Stimulated activated CD4-positive, alpha-beta T cell treated with anti-CD3 and anti-CD28 coated beads, Interleukin-4, amount 100 ng/mL, for 1 hour (primary cell): ENCODE data around the gene NKX2-4.
"Not testable (repeated sequence)": the region's sequence is repeated elsewhere in the genome, so short reads cannot be mapped to it uniquely, and the experiment has no call there.

Experiments used
- DNase-seq: peaks from one replicate; pipeline ENCODE4 v3.0.0-alpha.2; 2020

NKX2-4 gene

GRCh38 chr20:21397341-21398108 lies at the start of gene NKX2-4:
Gene NKX2-4, minus strand, starts transcription at chr20:21397526. Its CDS starts 127 bp downstream, at chr20:21397399.
- DNase-seq, result no peak

- DNase-seq, result no peak
Observed at GRCh38 chr20:21437816-21438215, 40.5 kb upstream of the NKX2-4 start.

- DNase-seq, result no peak
Observed at GRCh38 chr20:21437248-21437647, 39.9 kb upstream of the NKX2-4 start.

- DNase-seq, result no peak
Observed at GRCh38 chr20:21436205-21436604, 38.9 kb upstream of the NKX2-4 start.

GRCh38 chr20:21435576-21435975 lies 38.2 kb upstream of the NKX2-4 start:
- DNase-seq, result no peak

GRCh38 chr20:21433329-21433890 lies 36.1 kb upstream of the NKX2-4 start:
- no peak for DNase-seq

- no peak for DNase-seq
Observed at GRCh38 chr20:21432911-21433310, 35.6 kb upstream of the NKX2-4 start.

- no peak for DNase-seq
Observed at GRCh38 chr20:21430020-21430419, 32.7 kb upstream of the NKX2-4 start.

- no peak for DNase-seq
Observed at GRCh38 chr20:21424846-21425245, 27.5 kb upstream of the NKX2-4 start.

GRCh38 chr20:21423712-21424111 lies 26.4 kb upstream of the NKX2-4 start:
- not testable (repeated sequence) for DNase-seq

GRCh38 chr20:21421601-21422236 lies 24.4 kb upstream of the NKX2-4 start:
- no peak for DNase-seq

GRCh38 chr20:21419147-21419546 lies 21.8 kb upstream of the NKX2-4 start:
- not testable (repeated sequence) for DNase-seq

- not testable (repeated sequence) for DNase-seq
Observed at GRCh38 chr20:21413996-21414395, 16.7 kb upstream of the NKX2-4 start.

- no peak for DNase-seq
Observed at GRCh38 chr20:21411725-21412124, 14.4 kb upstream of the NKX2-4 start.

GRCh38 chr20:21399005-21399475 lies 1.7 kb upstream of the NKX2-4 start:
- no peak for DNase-seq

GRCh38 chr20:21398109-21399004 lies 1.0 kb upstream of the NKX2-4 start:
- no peak for DNase-seq

GRCh38 chr20:21396599-21397340 lies 556 bp downstream of the NKX2-4 start:
- DNase-seq, result peak; percentile 8

GRCh38 chr20:21395666-21396598 lies 1.4 kb downstream of the NKX2-4 start:
- peak; percentile 35 for DNase-seq

GRCh38 chr20:21395051-21395665 lies 2.2 kb downstream of the NKX2-4 start:
- no peak for DNase-seq

- DNase-seq, result no peak
Observed at GRCh38 chr20:21394551-21394950, 2.8 kb downstream of the NKX2-4 start.
